ENCODE data around the gene NR3C2.

NR3C2 gene

DNA sequence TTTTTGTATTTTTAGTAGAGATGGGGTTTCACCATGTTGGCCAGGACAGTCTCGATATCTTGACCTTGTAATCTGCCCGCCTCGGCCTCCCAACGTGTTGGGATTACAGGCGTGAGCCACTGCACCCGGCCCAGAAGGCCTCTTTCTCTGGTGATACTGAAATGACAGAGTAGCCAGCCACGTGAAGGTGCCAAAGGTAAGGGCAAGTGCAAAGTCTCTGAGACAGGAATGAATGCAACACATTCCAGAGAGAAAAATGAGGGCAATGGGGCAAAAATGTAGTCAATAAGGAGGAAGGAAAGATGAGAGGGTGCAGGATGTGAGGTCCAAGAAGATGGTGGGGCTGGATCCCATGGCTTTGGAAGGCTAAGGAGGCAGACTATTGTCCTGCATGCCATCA is 176.0 kb downstream of the NR3C2 start:
- FAIRE-seq, result no peak
- DNase-seq (ENCODE audit: low spot score), result no peak

DNA sequence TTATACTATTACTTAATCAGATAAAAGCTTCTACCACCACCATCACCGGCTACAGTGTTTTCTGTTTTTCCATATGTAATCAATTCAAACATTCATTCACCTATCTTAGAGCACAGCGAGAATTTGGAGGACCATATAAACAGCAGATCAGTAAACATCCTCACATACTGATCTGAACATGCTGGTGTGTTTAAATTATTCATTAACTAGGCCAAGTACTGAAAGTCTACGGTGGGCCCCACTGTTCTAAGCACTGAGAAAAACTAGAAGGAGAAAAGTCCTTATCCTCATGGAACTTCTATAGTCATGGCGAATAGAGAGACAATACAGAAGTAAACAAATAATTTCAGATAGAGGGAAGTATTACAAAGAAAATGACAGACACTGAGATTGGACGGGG is 176.6 kb downstream of the NR3C2 start:
- DNase-seq (ENCODE audit: low spot score) (no peak), FAIRE-seq (no peak)

DNA sequence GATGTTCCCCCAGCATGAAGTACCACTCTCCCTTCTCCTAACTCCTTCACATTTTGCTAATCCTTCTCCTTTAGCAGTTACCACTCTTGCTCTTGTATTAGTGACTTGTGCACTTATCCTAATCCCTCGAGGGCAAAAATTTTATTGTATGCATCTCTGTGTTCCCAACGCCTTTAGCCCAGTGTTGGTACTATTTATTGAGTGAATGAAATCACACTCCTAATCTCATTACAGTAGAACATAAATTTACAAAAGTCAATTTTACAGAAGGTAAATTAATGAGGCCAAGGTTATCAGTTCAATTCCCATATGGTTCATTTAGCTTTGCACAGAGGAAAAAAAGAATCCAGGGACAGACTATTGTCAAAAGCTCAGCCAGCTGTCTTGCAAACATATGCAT is 178.4 kb downstream of the NR3C2 start:
- FAIRE-seq, result no peak
- no peak for DNase-seq (ENCODE audit: low spot score)

DNA sequence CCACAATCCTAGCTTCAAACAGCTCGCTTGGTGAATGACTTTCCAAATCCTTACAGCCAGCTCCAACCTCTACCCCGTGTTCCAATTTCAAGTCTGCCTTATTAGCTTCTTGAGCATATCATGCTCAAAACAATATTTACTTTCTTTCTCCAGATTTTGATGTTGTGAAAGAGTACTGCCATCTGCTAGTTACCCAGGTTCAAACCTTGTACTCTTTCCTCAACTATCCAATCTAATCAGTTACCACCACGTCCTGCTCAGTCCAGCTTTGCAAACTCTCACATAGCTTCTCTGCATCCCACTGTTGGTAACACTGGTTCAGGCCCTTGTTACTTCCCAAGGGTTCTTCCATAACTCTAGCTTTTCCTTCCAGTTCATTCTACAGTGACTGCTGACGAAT is 179.1 kb downstream of the NR3C2 start:
- no peak for FAIRE-seq
- no peak for DNase-seq (ENCODE audit: low spot score)

DNA sequence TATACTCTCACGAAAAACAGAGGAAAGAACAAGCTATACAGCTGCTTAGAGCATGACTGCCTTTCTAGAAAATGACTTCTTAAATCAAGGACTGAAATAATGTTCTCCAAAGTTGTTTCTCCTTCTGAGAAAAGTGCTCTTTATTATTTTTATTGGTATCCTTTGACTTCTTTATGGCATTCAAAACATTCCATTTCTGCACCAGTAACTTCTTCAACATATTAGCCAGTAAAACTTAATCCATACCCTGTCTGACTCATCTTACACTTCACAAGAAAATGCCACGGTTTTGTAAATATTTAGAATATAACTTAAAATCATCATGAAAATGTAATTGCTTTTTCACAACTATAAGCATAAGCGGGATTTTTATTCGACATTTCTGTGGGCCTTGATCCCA is 180.4 kb downstream of the NR3C2 start:
- FAIRE-seq, result peak; percentile 79
- peak; percentile 26 for DNase-seq (ENCODE audit: low spot score)

DNA sequence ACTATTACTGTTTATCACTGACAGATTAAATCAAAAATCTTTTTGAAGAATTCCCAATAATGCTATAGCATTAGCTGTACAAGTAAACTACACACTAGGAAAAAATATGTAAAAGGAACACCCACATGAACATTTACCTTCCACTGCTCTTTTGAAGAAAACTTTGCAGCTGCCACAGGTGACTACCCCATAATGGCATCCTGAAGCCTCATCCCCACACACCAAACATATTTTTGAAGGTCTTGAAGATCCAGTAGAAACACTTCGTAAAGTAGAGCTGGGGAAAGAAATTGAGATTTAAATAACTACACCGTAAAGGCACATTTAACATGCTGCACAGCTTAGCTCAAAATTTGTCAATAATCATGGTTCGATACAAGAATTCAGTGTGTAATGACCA is 182.4 kb downstream of the NR3C2 start:
- FAIRE-seq (no peak), DNase-seq (ENCODE audit: low spot score) (no peak)

DNA sequence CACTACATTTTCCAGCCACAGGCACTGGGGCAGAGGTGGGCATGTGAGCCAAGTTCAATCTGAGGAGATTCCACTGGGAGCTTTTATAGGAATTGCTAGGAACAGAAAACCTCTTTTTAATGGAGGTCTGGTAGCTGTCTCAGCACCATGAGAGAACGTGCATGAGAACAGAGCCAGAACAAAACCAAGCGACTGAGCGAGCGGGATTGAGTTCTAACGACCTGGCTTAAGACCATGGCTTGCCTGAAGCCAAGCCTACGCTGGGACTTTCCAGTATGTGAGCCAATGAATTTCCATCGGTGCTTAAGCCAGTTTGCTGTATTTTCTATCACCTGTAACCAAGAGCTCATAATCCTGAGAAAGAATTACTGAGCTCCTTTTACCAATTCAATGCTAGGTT is 183.7 kb downstream of the NR3C2 start:
- no peak for FAIRE-seq

DNA sequence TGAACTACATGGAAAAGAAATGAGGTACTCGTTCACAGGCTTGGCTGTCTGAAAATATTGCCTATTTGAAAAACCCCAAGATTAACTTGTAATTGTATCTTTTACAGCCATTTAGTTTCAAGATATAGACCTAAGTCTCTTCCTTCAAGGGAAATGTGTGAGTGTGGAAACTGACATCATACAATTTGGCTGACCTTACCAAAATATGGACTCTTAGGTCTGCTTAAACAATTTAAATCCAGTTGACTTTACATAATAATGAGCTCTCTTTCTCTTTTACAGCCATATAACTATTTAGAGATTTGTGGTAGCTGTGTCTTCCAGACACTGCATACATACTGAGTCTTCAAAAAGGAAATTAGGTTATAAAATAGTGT is 186.9 kb downstream of the NR3C2 start:
- DNase-seq (ENCODE audit: low spot score), result no peak
- FAIRE-seq, result no peak

More for the DNA sequence above, 183.7 kb downstream of the NR3C2 start:
- no peak for DNase-seq (ENCODE audit: low spot score)

DNA sequence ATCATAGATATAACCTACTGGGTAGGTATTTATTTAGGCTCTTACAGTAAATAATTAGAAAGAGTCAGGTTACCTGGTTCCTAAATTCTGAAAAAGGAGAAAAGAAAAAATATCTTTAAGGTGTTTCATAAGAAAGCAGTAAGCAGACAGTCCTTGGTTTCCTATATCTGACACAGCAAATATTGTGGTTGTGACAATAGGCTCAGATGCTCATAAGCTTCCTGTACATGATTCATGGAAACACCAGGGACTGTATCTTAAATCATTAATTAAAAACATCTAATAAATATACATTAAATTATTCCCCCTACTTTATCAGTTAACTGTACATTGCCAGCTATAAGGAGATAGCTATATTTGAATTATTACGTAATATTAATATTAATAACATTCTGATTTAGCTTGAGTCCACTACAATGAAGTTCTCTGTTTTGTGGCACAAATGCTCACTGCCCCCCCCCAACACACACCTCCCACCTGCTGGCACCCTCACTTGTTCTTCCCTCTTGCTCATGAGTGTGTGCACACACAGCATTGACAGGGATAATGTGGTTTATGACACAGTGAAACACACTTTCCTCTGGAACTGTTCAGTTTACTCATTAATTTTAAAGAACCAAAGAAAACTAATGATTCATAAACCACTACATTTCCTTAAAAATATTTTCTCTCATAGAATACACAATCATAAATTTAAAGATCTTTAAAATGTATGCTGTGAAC is 187.4 kb downstream of the NR3C2 start:
- FAIRE-seq, result peak; percentile 41

DNA sequence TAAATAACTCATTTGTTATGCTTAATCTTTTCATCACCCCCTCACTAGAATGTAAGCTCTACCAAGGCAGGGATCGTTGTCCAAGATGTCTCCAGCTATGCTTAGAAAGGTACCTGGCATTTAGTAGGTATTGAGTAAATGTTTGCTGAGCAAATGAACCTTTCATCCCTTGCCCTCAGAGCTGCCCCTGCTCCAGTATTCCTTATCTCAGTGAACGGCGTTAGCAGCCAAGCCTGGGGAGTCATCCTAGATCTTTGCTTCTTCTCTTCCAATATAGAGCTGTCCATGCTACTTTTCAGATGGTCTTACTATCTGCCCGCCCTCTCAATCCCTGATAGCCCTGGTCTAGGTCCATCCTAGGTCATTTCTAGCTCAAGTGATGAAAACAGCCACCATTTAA is 188.4 kb downstream of the NR3C2 start:
- FAIRE-seq (no peak), DNase-seq (ENCODE audit: low spot score) (no peak)

More for the DNA sequence above, 187.4 kb downstream of the NR3C2 start:
- no peak for DNase-seq (ENCODE audit: low spot score)

DNA sequence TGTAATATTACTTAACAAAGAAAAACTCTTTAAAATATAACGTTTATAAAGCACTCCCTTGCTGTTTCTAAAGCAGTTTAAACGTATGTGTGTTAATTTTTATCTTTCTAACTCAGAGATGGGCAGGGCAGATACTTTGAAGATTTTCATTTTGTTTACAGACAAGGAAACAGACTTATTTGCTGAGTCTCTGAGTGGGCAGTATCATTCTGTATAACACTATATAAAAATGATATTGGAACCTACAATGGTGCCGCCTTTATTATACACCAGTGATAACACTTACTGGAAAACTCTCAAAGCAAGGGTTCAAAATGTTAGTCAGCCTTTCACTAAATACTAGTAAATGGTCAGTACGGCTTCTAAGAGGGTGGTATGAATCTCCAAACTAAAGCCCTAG is 193.4 kb downstream of the NR3C2 start:
- FAIRE-seq (no peak), DNase-seq (ENCODE audit: low spot score) (no peak)

DNA sequence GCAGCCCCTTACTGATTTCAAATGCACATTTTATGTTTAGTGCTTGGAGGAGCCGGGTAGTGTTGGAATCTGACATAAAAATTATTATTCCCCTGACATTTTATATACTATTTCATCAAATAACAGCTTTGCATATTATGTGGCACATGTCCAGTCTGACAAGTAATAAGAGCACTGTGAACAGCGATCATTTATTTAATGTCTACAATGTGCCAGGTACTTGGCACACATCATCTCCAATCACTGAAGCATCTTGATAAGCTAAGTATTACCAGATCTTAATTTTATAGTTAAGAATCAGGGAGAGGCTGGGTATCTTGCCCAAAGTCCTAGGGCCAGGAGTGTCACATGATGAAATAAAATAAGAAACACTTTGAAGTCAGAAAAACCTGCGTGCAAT is 197.2 kb downstream of the NR3C2 start:
- DNase-seq (ENCODE audit: low spot score) (no peak), FAIRE-seq (no peak)

DNA sequence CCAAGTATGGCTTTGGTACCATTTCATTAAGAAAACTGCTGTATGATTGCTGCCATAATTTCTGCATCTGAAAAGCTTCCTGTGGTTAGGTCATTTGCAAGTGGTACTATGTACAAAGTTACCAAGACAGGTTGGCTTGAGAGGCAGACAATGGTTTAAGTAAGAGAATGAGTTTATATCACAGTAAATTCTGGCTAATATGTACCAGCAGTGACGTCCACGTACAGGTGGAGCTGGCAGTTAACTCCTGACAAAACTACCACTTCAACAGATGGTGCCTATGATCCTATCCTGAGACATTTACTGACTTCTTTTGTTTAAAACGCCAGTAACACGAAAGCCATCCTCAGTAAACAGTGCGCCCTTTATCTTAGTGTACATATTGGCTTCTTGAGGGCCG is 198.4 kb downstream of the NR3C2 start:
- DNase-seq (ENCODE audit: low spot score), result no peak
- FAIRE-seq, result no peak

DNA sequence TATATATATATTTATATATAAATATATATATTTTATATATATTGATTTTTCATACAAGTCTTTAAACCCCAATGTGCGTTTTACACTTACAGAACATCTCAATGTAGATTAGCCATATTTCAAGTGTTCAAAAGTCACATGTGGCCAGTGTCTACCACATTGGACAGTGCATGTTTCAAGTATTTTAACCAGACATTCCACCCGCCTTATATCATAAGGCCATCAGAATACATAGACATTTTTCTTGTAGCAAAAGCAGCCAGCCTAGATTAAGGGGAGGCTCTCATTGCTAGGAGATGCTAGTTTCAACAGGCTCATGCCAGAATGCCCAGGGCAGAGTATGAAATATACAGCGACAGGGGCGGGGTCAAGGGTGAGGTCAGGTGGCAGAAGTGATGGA is 202.0 kb downstream of the NR3C2 start:
- DNase-seq (ENCODE audit: low spot score) (no peak), FAIRE-seq (no peak)

DNA sequence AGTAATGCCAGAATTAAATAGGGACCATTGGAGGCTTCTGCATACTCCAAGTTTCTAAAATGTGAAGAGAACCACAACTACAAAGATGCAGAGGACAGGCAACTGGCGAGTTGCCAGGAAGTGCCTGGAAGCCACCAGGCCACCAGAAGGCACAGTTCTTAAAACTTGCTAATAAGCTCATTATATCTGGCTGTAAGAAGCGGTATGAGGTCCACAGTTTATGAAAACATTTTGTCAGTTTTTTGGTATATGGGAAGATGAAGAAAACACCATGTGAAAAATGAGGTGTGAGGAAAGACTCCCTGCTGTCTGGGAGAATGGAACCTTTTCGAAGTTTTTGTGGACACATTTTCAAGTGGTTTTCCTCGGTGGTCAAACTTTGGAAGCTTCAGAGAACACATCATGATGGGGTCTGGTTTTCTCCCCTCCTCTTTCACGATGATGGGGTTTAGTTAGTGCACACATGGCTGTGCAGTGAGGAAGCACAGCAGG is 202.7 kb downstream of the NR3C2 start:
- DNase-seq (ENCODE audit: low spot score), result no peak

DNA sequence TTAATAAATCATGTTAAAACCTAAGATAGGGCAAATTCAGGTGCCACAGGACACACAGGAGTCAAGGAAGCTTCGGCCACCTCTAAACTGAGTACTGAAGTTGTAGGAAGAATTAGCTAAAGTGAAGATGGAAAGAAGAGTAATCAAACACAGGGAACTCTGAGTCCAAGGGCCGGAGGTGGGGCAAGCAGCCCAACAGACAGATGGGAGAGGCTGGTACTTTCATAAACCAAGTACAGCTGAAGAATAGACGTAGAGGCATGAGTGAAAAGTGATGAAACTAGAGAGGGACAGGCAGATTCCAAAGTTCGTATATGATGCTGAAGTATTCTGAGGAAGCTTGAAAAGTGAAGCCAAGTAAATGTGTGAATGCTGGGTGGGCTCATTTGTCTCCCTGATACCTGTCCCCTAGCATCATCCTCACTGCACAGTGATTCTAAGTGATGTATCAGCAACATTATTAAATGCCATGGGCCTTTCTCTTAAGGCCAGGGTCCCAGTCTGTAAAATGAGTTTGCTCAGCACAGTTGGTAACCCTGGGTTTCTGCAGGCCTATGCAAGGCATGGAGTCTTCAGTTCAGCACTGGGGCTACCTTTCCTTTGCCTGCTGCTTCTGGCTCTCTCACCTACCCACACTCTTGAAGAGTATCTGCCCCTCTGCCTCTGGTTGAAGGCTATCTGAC is 203.3 kb downstream of the NR3C2 start:
- FAIRE-seq (no peak), DNase-seq (ENCODE audit: low spot score) (no peak)

More for the DNA sequence above, 202.7 kb downstream of the NR3C2 start:
- no peak for FAIRE-seq

DNA sequence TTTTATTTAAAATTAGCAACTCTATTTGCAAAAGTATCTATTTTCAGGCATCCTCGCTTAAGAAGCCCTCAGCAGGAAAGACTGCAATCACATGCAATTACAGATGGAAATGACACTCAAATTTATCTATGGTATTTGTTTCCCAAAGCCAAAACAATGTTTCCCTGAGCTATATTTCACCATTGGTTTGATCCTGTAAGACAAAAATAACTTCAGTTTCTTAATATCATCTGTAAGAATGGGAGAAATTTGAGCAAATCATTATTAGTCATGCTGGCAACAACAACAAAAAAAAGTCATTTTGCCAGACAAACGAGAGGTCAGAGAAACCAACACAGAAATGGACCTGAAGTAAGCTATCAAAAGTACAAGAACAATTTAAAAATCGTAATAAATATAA is 204.1 kb downstream of the NR3C2 start:
- FAIRE-seq, result no peak
- DNase-seq (ENCODE audit: low spot score), result no peak

DNA sequence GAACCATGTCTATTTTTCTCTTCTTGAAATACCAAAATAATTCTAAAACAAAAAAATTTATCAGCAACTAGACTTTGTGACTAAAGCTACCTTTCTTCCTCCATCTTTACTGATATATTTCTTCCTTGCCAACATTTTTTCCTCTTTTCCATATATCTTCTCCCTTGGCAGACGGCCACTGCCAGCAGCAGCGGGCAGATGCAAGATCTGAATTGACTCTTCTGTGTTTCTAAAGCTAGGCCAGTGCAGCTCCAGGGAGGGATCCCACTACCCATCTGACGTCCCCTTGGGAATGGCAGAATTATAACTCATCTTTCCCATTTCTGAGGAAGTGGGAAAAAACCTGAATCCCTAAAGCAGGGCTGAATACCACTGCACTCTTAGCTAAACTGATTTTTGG is 206.4 kb downstream of the NR3C2 start:
- FAIRE-seq (no peak), DNase-seq (ENCODE audit: low spot score) (no peak)

DNA sequence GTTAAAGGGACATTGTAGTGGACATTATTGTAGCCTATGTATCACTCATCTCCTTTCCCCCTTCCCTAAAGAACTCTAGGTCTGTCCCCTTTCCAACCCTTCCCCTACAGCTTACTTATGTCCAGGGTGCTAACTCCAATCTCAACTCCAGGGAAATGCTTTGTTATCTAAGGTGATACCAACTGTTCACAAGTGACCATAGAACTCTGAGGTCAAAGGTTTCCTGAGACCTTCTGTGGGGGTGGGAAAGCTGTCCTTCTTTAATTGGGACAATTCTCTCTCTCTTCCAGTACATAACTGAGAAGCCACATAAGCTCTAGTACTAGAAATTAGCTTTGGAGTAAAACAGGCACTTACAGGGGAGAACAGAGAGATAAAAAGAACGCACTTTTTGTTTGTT is 212.4 kb downstream of the NR3C2 start:
- DNase-seq (ENCODE audit: low spot score), result no peak
- FAIRE-seq, result no peak

DNA sequence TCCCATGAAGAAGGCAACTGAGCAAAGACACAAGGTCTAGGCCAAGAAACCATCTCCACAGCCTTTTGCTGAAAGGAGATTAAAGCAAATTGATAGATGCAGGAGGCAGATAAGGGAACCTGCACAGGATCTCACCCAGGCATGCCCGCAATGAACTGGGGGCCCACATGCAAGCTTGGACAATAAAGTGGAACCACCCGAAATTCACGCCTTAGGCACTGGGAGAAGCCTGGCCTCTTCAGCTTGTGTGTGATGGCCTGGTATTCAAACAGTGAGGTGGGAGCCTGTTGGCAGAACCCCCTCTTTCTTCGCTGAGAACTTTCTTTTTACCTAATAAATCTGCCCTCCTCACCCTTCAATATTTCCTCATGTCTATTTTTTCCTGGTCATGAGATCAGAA is 213.2 kb downstream of the NR3C2 start:
- DNase-seq (ENCODE audit: low spot score) (no peak), FAIRE-seq (no peak)

DNA sequence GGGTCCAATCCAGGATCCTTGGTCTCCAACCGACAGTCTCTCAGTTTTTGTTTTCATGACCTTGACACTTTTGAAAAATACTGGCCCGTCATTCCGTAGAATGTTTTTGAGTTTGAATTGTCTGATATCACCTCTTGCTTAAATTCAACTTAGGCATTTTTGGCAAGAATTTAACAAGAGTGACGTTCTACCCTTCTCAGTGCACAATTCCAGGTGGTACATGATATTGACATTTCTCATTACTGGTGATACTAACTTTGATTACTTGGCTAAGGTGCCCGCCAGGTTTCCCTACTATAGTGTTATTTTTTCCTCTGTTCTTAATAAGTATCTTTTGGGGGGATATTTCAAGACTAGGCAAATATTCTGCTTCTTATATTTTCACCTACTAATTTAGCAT is 215.1 kb downstream of the NR3C2 start:
- no peak for DNase-seq (ENCODE audit: low spot score)
- FAIRE-seq, result no peak

DNA sequence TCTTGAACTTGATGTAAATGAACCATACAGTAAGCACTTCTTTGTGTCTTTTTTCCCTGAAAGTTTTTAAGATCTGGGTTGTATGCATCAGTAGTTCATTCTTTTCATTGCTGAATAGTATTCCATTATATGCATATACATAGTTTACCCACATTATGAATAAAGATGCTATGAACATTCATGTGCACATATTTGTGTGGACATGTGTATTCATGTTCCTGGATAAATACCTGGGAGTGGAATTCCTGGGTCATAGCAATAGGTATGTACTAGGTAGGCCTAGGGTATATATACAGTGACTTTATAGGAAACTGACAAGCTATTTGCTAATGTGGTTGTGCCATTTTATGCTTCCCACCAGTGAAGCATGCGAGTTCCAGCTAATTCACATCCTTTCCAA is 215.9 kb downstream of the NR3C2 start:
- no peak for DNase-seq (ENCODE audit: low spot score)
- no peak for FAIRE-seq

DNA sequence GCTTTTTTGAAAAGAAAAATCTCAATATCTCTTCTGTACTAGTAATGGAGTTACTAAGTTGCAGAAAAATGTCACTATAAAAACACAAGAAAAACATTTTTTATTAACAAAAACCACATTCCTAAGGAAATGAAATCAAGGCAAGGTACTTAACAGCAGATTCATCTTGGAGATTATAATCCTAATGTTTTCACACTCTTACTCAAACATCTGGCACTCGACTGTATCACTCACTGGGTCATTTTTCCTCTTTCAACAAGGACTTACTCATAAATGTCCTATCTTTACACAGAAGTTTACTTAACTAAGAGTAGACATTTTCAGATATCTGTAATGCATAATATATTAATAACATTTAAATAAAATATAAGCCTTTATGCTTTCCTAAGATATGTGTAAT is 216.6 kb downstream of the NR3C2 start:
- FAIRE-seq (no peak), DNase-seq (ENCODE audit: low spot score) (no peak)

All from RCC 7860 (cell line).